ENCODE data around the gene DPF3.

The DPF3 gene

GRCh38 chr14:72747652-72748051 is 146.2 kb downstream of the DPF3 start:
- DNase-seq (ENCODE audit: low read depth), result no peak
- TF ChIP-seq CTCF (IDR thresholded peaks at IDR 0.05; ENCODE audit: low read length, missing control alignments), result no peak
- H3K4me3 ChIP-seq (replicated peaks; ENCODE audit: low read depth, low read length), result no peak overlapping the region

GRCh38 chr14:72745991-72746980 is 147.6 kb downstream of the DPF3 start:
- TF ChIP-seq CTCF (IDR thresholded peaks at IDR 0.05; ENCODE audit: low read length, missing control alignments), result peak; percentile 24
- H3K4me3 ChIP-seq (replicated peaks; ENCODE audit: low read depth, low read length), result no peak overlapping the region
- peak; percentile 72 for DNase-seq (ENCODE audit: low read depth)

- TF ChIP-seq CTCF (IDR thresholded peaks at IDR 0.05; ENCODE audit: low read length, missing control alignments), result no peak
- H3K4me3 ChIP-seq (replicated peaks; ENCODE audit: low read depth, low read length), result no peak overlapping the region
- peak; percentile 76 for DNase-seq (ENCODE audit: low read depth)
Measured at GRCh38 chr14:72745546-72745945, 148.4 kb downstream of the DPF3 start.

GRCh38 chr14:72744416-72745120 is 149.3 kb downstream of the DPF3 start:
- no peak for TF ChIP-seq CTCF (IDR thresholded peaks at IDR 0.05; ENCODE audit: low read length, missing control alignments)
- DNase-seq (ENCODE audit: low read depth), result no peak
- H3K4me3 ChIP-seq (replicated peaks; ENCODE audit: low read depth, low read length), result no peak overlapping the region

- DNase-seq (ENCODE audit: low read depth), result peak; percentile 35
- no peak overlapping the region for H3K4me3 ChIP-seq (replicated peaks; ENCODE audit: low read depth, low read length)
- TF ChIP-seq CTCF (IDR thresholded peaks at IDR 0.05; ENCODE audit: low read length, missing control alignments), result no peak
Measured at GRCh38 chr14:72743626-72744025, 150.3 kb downstream of the DPF3 start.

- no peak overlapping the region for H3K4me3 ChIP-seq (replicated peaks; ENCODE audit: low read depth, low read length)
- TF ChIP-seq CTCF (IDR thresholded peaks at IDR 0.05; ENCODE audit: low read length, missing control alignments), result no peak
- DNase-seq (ENCODE audit: low read depth), result no peak
Measured at GRCh38 chr14:72742838-72743195, 151.1 kb downstream of the DPF3 start.

Data from fibroblast of pulmonary artery (primary cell).